CD4-positive, alpha-beta T cell (primary cell): Measurements from ENCODE around the gene BLNK. TPM values are rescaled to one million over a fixed set of nuclear protein-coding genes. Genes with fewer than 3 reads are reported as not detected.

Experiments used
- ATAC-seq: fragments of 200-7000 bp; cut with Tn5 transposase; one replicate; pipeline ENCODE4 v1.10.0; 2022; ENCODE audit warnings: mild to moderate bottlenecking; ENCODE audit not compliant: poor library complexity
- CTCF ChIA-PET: fragments of 350-600 bp; sonication (Branson Sonifier 250); formaldehyde crosslinking; loops from one replicate; lab custom pipeline; 2021; ENCODE audit warnings: antibody characterized with exemption, inconsistent platforms; lab: Charles Lee
- POLR2A ChIA-PET: fragments of 350-600 bp; sonication (Branson Sonifier 250); formaldehyde crosslinking; loops from one replicate; lab custom pipeline; 2021; ENCODE audit warnings: antibody characterized with exemption, inconsistent platforms; lab: Charles Lee
- DNase-seq, 14 experiments: peaks; one replicate each; pipeline ENCODE4 v3.0.0-alpha.2; 2013 to 2020; ENCODE audit warnings: mixed read lengths in 2 of 14
- H3K27ac ChIP-seq, 2 donors: one replicate each; pipeline versions ENCODE4 v1.5.1 to v1.7.0; 2013; ENCODE audit warnings: low read length in 2 of 2, low read depth in 1 of 2, mild to moderate bottlenecking in 1 of 2
- H3K27me3 ChIP-seq, 2 experiments: 1 replicate in 1 of 2; 2 replicates in 1 of 2; pipeline versions ENCODE4 v1.6.1 to v1.7.0; 2013; ENCODE audit warnings: low read length in 2 of 2, control low read depth in 1 of 2, mild to moderate bottlenecking in 1 of 2, moderate library complexity in 1 of 2; ENCODE audit not compliant: insufficient read depth in 2 of 2, control insufficient read depth in 1 of 2
- H3K36me3 ChIP-seq: one replicate; pipeline ENCODE4 v1.6.1; 2013; ENCODE audit warnings: low read length, control low read depth; ENCODE audit not compliant: insufficient read depth
- H3K4me1 ChIP-seq: one replicate; pipeline ENCODE4 v1.6.1; 2013; ENCODE audit warnings: low read length, control low read depth; ENCODE audit not compliant: insufficient read depth
- H3K4me3 ChIP-seq: one replicate; pipeline ENCODE4 v1.5.1; 2013; ENCODE audit warnings: mild to moderate bottlenecking, low read length, moderate library complexity
- H3K9me3 ChIP-seq, 2 experiments: 1 replicate in 1 of 2; 2 replicates in 1 of 2; pipeline versions ENCODE4 v1.6.1 to v1.7.0; 2013; ENCODE audit warnings: low read length in 2 of 2, mild to moderate bottlenecking in 2 of 2, control low read depth in 1 of 2, moderate library complexity in 1 of 2; ENCODE audit not compliant: control insufficient read depth in 1 of 2, insufficient read depth in 1 of 2
- H3K27ac Mint-ChIP-seq: one replicate; pipeline ENCODE4 v1.8.0; 2020; ENCODE audit warnings: mixed read lengths
- H3K27me3 Mint-ChIP-seq: one replicate; pipeline ENCODE4 v1.8.0; 2021; ENCODE audit warnings: mixed read lengths
- H3K36me3 Mint-ChIP-seq: one replicate; pipeline ENCODE4 v1.8.0; 2021; ENCODE audit warnings: low read depth, mixed read lengths
- H3K4me1 Mint-ChIP-seq: one replicate; pipeline ENCODE4 v1.8.0; 2021; ENCODE audit warnings: low read depth, mixed read lengths
- H3K4me3 Mint-ChIP-seq: one replicate; pipeline ENCODE4 v1.8.0; 2020; ENCODE audit warnings: mild to moderate bottlenecking, mixed read lengths
- H3K9me3 Mint-ChIP-seq: one replicate; pipeline ENCODE4 v1.8.0; 2020; ENCODE audit warnings: mixed read lengths
- CTCF ChIP-seq: fragments of 200-600 bp; IDR thresholded peaks from one replicate; pipeline ENCODE4 v1.8.0; 2022; ENCODE audit warnings: antibody characterized with exemption, mild to moderate bottlenecking
- intact Hi-C, 2 experiments: fragments of 100-400 bp; cut with DNase I in 1 of 2; cut with micrococcal nuclease in 1 of 2; formaldehyde crosslinking; loops; one replicate each; pipeline versions ENCODE4 v1.15.1 to v1.9.0; 2023 to 2025; cut with DNase I, micrococcal nuclease
- total RNA-seq, 174 experiments: library from RNA in 2 of 174; stranded (reverse) in 2 of 174; gene quantifications; one replicate each; pipeline ENCODE4 v1.2.3 and lab custom pipeline; 2021 to 2026

BLNK gene
- total RNA-seq, 2 experiments from 2014 or later = not detected

GRCh38 chr10:96168546-96168945 lies 102.8 kb downstream of the BLNK start:
- Mint-ChIP-seq H3K4me3 (no peak overlapping the region), H3K27ac (no peak overlapping the region), H3K27me3 (no peaks in the 10 kb centered on the region), H3K4me1 (no peaks in the 10 kb centered on the region), H3K9me3 (peaks cover 6% of the 10 kb centered on the region), H3K36me3 (peaks cover 13% of the 10 kb centered on the region)
- Histone ChIP-seq H3K36me3 (no peaks in the 10 kb centered on the region), H3K27me3 (no peaks in the 10 kb centered on the region), H3K9me3 (peaks cover 24 to 57% of the 10 kb centered on the region in 2 experiments), H3K4me3 (no peak overlapping the region), H3K4me1 (no peaks in the 10 kb centered on the region), H3K27ac (no peak overlapping the region)
- ChIA-PET POLR2A (no interaction called here), CTCF (no interaction called here)
- TF ChIP-seq CTCF = no peak
- DNase-seq (no peak), ATAC-seq (no peak)
- intact Hi-C loops = no loop called here

- no peaks in the 10 kb centered on the region for H3K27me3 ChIP-seq
- Mint-ChIP-seq H3K27me3 (no peaks in the 10 kb centered on the region), H3K4me3 (no peak overlapping the region), H3K27ac (no peak overlapping the region), H3K36me3 (peaks cover 22% of the 10 kb centered on the region), H3K9me3 (no peaks in the 10 kb centered on the region), H3K4me1 (no peaks in the 10 kb centered on the region)
- intact Hi-C loops = no loop called here
- ATAC-seq (no peak), DNase-seq (no peak)
- no peak overlapping the region for H3K4me3 ChIP-seq
- H3K9me3 ChIP-seq = peaks cover 24 to 38% of the 10 kb centered on the region in 2 experiments
- H3K36me3 ChIP-seq = no peaks in the 10 kb centered on the region
- no peak overlapping the region for H3K27ac ChIP-seq
- ChIA-PET CTCF (no interaction called here), POLR2A (no interaction called here)
- TF ChIP-seq CTCF = no peak
- no peaks in the 10 kb centered on the region for H3K4me1 ChIP-seq
Observed at GRCh38 chr10:96165726-96166125, 105.6 kb downstream of the BLNK start.

- H3K4me3 Mint-ChIP-seq = no peak overlapping the region
- H3K27ac ChIP-seq = no peak overlapping the region
- TF ChIP-seq CTCF = no peak
- peaks cover 64% of the 10 kb centered on the region for H3K36me3 ChIP-seq
- H3K27me3 ChIP-seq = no peaks in the 10 kb centered on the region
- H3K9me3 ChIP-seq = no peaks in the 10 kb centered on the region
- H3K27ac Mint-ChIP-seq = no peak overlapping the region
- ChIA-PET POLR2A (no interaction called here), CTCF (no interaction called here)
- no peak for ATAC-seq
- no peaks in the 10 kb centered on the region for H3K4me1 ChIP-seq
- intact Hi-C loops = no loop called here
- peaks cover 91% of the 10 kb centered on the region for H3K36me3 Mint-ChIP-seq
- no peak for DNase-seq
- H3K27me3 Mint-ChIP-seq = no peaks in the 10 kb centered on the region
- H3K9me3 Mint-ChIP-seq = no peaks in the 10 kb centered on the region
- H3K4me1 Mint-ChIP-seq = no peaks in the 10 kb centered on the region
- H3K4me3 ChIP-seq = no peak overlapping the region
Observed at GRCh38 chr10:96153070-96153469, 118.3 kb downstream of the BLNK start.
